ENCODE data around the gene SERPINE2. TPM values are rescaled to one million over a fixed set of nuclear protein-coding genes. Genes with fewer than 3 reads are reported as not detected.

The SERPINE2 gene
- total RNA-seq, 4 donors from 2014 or later, result 7.0 to 16.5 (median 10.0) TPM

- Histone ChIP-seq H3K4me3 (no peak overlapping the region), H3K27me3 (no peaks in the 10 kb centered on the region), H3K36me3 (no peaks in the 10 kb centered on the region), H3K4me1 (peaks cover 10% of the 10 kb centered on the region), H3K27ac (no peak overlapping the region), H3K9me3 (no peaks in the 10 kb centered on the region)
- no peak for DNase-seq (ENCODE audit: low spot score in 2 of 2)
- WGBS, result 83% methylated on average over 3 of the region's 3 CpGs
- TF ChIP-seq, protein P1, sequence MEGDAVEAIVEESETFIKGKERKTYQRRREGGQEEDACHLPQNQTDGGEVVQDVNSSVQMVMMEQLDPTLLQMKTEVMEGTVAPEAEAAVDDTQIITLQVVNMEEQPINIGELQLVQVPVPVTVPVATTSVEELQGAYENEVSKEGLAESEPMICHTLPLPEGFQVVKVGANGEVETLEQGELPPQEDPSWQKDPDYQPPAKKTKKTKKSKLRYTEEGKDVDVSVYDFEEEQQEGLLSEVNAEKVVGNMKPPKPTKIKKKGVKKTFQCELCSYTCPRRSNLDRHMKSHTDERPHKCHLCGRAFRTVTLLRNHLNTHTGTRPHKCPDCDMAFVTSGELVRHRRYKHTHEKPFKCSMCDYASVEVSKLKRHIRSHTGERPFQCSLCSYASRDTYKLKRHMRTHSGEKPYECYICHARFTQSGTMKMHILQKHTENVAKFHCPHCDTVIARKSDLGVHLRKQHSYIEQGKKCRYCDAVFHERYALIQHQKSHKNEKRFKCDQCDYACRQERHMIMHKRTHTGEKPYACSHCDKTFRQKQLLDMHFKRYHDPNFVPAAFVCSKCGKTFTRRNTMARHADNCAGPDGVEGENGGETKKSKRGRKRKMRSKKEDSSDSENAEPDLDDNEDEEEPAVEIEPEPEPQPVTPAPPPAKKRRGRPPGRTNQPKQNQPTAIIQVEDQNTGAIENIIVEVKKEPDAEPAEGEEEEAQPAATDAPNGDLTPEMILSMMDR (IDR thresholded peaks at IDR 0.05), result no peak
- TF ChIP-seq EP300 (IDR thresholded peaks at IDR 0.05), result no peak
- TF ChIP-seq POLR2AphosphoS5 (IDR thresholded peaks at IDR 0.05), result no peak
- no peak for TF ChIP-seq POLR2A (IDR thresholded peaks at IDR 0.05)
These were observed 45.3 kb upstream of the SERPINE2 start for GRCh38 chr2:224084266-224084892.

DNA sequence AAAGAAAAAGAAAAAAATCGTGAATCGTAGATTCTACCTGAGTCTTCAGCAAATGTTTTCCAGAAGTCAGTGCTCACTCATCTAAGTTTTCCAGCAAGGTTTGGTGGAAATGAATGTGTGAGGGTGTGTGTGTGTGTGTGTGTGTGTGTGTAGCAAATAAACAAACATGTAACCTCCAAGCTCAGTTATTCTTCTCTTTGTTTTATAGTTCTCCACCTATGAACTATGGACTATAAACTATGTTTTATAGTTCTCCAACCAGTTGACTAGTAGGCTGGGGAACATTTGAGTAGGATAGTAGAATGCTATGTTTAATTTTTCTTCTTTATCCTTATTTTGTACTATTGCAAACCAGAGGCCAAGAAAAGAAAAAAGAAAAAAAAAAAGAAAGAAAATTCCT, 44.6 kb upstream of the SERPINE2 start:
- Histone ChIP-seq H3K4me3 (no peak overlapping the region), H3K27me3 (no peaks in the 10 kb centered on the region), H3K9me3 (no peaks in the 10 kb centered on the region), H3K36me3 (no peaks in the 10 kb centered on the region), H3K27ac (no peak overlapping the region), H3K4me1 (peaks cover 10% of the 10 kb centered on the region)
- TF ChIP-seq POLR2A (IDR thresholded peaks at IDR 0.05) (no peak), EP300 (IDR thresholded peaks at IDR 0.05) (no peak), POLR2AphosphoS5 (IDR thresholded peaks at IDR 0.05) (no peak)
- TF ChIP-seq, protein P1 (IDR thresholded peaks at IDR 0.05), result no peak
- WGBS, result 93% methylated on average over 2 of the region's 2 CpGs
- DNase-seq (ENCODE audit: low spot score in 2 of 2), result no peak

GRCh38 chr2:224078656-224079055, 39.6 kb upstream of the SERPINE2 start:
- H3K36me3 ChIP-seq, result no peaks in the 10 kb centered on the region
- no peaks in the 10 kb centered on the region for H3K4me1 ChIP-seq
- DNase-seq (ENCODE audit: low spot score in 2 of 2), result no peak
- TF ChIP-seq POLR2A (IDR thresholded peaks at IDR 0.05), result no peak
- no peak for TF ChIP-seq EP300 (IDR thresholded peaks at IDR 0.05)
- TF ChIP-seq POLR2AphosphoS5 (IDR thresholded peaks at IDR 0.05), result no peak
- TF ChIP-seq, protein P1 (IDR thresholded peaks at IDR 0.05), result no peak
- H3K27me3 ChIP-seq, result no peaks in the 10 kb centered on the region
- H3K9me3 ChIP-seq, result no peaks in the 10 kb centered on the region
- no peak overlapping the region for H3K4me3 ChIP-seq
- WGBS, result 91% methylated on average over 8 of the region's 8 CpGs
- H3K27ac ChIP-seq, result no peak overlapping the region

DNA sequence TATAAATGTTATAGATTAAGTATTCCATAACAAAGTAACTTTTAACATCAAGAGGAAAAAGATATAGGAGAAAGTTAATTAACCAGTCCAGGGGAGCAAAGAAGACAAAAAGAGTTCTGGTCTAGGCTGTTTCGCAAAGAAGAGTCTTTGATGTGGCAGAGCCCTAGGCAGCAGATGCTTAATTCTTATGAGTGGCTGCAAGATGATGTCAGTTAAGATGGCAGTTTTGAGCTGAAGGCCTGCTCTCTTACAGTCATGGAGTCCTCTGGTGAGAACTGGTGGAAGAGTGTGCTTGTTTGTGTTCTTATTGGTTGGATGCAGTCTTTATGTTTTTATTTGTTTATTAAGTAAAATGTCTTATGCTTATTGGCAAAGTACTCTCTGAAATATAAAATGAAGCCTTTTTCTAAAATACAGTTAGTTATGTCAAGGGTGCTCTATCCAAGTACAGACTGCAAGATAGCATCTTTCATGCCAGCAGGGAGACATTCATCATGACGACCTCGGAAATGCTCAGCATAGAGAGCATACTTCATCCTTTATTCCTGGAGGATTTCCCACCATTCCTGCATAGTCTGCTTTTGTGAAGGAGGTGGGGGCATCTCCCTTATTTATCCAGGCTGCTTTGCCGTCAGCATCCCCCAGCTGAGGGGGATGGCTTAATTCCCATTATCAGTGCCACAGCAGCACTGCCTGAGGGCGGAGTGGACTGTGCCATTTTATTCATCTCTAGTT, 38.9 kb upstream of the SERPINE2 start:
- 81% methylated on average over 5 of the region's 5 CpGs for WGBS
- Histone ChIP-seq H3K27ac (no peak overlapping the region), H3K4me3 (no peak overlapping the region), H3K36me3 (no peaks in the 10 kb centered on the region), H3K4me1 (peaks cover under 1% of the 10 kb centered on the region), H3K9me3 (no peaks in the 10 kb centered on the region), H3K27me3 (no peaks in the 10 kb centered on the region)
- TF ChIP-seq EP300 (IDR thresholded peaks at IDR 0.05), result no peak
- TF ChIP-seq, protein P1 (IDR thresholded peaks at IDR 0.05), result no peak
- no peak for TF ChIP-seq POLR2A (IDR thresholded peaks at IDR 0.05)
- no peak for TF ChIP-seq POLR2AphosphoS5 (IDR thresholded peaks at IDR 0.05)
- DNase-seq (ENCODE audit: low spot score in 2 of 2), result no peak

- Histone ChIP-seq H3K27me3 (no peaks in the 10 kb centered on the region), H3K4me1 (peaks cover 3% of the 10 kb centered on the region), H3K9me3 (no peaks in the 10 kb centered on the region), H3K36me3 (no peaks in the 10 kb centered on the region), H3K27ac (no peak overlapping the region), H3K4me3 (no peak overlapping the region)
- 94% methylated on average over 3 of the region's 3 CpGs for WGBS
- TF ChIP-seq, protein P1 (IDR thresholded peaks at IDR 0.05), result no peak
- no peak for TF ChIP-seq POLR2A (IDR thresholded peaks at IDR 0.05)
- TF ChIP-seq EP300 (IDR thresholded peaks at IDR 0.05), result no peak
- no peak for TF ChIP-seq POLR2AphosphoS5 (IDR thresholded peaks at IDR 0.05)
- DNase-seq (ENCODE audit: low spot score in 2 of 2), result no peak
These were observed 36.5 kb upstream of the SERPINE2 start for GRCh38 chr2:224075588-224075987.
